GM18508 (cell line): Measurements from ENCODE around the gene CDC25C.
"Not testable (repeated sequence)": the region's sequence is repeated elsewhere in the genome, so short reads cannot be mapped to it uniquely, and the experiment has no call there.

ENCODE experiments used
- ATAC-seq: cut with Tn5 transposase; IDR thresholded peaks from one replicate; pipeline ENCODE4 v1.9.1; 2021; ENCODE audit warnings: moderate number of reproducible peaks; ENCODE audit not compliant: insufficient read depth, unreplicated experiment

Gene CDC25C

DNA sequence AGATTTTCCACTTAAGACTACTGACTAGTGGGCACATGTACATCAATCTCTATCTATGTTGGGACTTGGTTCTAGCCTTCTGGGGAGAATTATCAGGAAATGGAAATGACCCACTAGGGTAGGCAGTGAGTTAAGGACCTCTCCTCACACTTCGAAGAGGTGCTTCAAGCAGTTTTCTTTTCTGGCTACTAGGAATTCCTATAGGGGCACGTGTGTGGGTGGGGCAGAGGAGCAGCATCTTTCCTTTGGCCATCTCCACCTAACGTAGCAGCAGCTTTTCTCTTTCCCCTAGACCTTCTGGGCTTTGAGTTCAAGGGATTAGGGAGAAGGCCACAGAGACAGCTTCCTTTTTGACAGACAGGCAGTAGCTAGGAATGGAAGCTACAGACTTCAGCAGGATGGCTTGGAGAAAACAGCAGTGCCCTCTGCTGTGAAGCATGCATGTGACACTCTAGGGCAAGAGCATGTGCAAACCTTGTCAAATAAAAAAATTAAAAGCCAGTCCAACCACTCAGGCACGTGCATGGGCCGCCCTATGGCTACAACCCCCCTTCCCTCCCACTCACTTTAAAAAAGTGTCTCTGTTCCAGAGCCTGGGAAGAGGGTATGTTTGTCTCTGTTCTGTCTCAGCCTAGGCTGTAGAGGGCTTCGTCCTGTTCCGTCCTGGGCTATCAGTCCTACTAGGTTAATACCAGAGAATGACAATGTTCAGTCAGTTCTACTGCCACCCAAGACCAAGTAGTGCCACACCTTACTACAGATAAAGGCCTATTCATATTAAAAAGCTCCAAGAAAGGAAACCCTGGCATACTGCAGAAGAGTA, 48.5 kb downstream of the CDC25C start:
- no peak for ATAC-seq

DNA sequence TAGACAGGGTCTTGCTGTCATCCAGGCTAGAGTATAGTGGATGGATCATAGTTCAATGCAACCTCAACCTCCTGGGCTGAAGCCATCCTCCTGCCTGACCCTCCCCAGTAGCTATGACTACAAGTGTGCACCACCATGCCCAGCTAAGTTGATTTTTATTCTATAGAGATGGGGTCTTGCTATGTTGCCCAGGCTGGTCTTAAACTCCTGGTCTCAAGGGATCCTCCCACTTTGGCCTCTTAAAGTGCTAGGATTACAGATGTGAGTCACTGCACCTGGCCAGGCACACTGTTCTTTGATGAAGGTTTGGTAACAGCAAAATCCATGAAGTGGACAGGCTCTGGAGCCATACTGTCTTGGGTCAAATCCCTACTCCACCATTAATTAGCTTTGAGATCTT, 50.7 kb downstream of the CDC25C start:
- no peak for ATAC-seq

DNA sequence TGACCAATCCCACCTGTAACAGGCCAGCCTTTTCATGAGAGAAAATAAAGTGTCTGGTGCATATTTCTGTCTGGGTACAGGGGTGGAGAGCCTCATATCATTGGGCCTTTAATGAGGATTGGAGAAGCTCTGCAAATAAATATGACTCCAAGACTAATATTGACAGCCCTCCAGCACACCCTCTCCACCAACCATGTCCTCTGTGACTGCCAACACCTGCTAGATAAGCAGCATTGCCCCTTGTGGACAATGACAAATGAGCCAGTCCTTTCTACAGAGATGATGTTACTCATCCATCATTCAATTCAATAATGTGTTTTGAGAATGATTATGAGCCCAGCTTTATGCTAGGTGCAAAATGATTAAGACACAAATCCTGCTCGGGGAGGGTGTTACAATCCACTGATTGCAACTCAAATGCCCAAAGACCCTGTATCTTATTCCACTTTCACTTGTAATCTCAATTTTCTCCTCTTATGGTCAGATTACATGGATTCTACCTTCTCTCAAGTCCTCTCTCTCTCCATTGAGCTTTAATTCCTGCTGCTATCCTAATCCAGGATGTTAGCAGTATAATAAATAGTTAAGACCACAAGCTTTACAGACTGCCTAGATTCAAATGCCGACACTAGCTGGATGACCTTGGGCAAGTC, 55.1 kb downstream of the CDC25C start:
- ATAC-seq, result no peak

DNA sequence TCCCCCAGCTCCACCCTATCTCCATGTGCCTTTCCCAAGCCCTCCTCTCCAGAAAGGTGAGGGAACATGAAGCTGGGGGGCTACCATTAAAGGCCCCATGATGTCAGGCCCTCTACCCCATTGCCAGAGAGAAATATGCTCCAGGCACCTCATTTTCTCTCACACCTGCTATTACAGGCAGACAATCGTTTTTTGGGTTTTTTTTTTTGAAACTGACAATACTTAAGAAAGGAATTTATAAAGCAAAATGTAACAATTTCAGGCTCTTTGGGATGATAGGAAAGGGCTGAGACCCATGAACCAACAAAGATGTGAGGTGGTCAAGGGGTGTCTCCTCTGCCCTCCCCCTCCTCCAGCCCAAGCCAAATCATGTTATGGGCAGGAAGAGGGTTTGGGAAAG, 55.7 kb downstream of the CDC25C start:
- no peak for ATAC-seq

DNA sequence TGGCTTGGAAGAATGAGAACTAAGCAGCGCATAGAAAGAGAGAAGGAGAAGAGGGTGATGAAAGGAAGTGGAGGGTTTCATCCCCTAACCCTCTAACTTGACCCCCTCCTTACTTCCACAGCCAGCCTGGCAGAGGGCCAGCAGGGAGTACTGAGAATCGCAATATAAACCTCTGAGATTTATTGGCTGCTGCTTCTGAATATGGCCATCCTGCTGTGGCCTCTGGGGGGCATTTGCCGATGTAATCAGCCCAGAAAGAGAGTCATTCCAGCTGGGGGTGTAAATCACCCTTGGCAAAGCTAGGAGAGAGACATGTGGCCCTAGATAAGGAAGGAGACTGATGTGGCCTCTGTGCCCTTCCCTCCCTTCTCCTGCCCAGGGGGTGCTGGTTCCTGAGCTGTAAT, 56.2 kb downstream of the CDC25C start:
- ATAC-seq, result no peak

DNA sequence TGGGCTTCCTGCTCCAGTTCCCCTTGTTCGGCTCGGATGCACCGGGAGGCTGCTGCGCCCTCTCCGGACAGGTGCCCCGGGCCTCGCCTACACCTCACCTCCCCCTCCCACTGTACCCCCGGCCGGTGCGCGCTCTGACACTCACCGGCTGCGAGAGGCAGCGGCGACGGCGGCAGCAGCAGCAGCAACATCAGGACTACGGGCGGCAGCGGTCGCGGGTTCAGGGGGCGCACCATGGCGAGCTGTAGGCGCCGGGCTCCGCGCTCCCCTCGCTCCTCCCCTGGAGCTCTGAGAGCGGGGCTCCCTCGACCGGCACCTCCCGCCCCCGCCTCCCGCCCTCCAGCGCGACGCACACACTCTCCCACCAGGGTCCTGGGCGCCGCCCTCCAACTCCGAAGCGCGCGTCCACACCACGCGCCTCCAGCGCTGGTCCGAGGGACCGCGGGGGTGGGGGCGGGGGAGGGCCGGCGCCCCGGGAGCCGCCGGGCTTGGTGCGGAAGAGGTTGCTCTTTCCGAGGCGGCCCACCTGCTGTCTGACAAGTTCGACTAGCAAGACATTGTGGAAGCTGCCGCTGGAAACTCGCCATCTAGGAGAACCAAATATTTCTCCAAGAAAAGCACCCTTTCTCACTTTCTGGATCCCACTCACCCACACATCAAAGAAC, 57.3 kb downstream of the CDC25C start, which contains the start of gene GFRA3:
Gene GFRA3 (minus strand): TSS at position 433 of the 665 bp plus-strand sequence. CDS start 197 bp downstream, at position 236.
- ATAC-seq, result no peak

DNA sequence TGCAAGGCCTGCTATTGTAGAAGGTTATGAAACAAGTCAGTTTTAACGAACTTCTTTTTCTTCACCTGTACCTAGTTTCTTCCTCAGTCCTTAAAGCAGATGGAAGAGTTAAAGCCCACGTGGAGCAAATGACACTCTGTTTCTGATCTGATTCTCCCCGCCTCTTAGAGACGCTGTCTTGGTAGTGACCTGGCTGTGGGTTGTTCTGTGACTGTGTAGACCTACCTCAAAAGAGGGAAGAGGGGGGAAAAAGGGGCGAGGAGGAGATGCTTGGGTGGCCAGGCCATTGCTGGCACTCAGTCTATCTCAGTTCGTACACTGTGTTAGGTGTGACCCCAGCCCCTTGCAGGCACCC, 57.8 kb downstream of the CDC25C start:
- no peak for ATAC-seq

DNA sequence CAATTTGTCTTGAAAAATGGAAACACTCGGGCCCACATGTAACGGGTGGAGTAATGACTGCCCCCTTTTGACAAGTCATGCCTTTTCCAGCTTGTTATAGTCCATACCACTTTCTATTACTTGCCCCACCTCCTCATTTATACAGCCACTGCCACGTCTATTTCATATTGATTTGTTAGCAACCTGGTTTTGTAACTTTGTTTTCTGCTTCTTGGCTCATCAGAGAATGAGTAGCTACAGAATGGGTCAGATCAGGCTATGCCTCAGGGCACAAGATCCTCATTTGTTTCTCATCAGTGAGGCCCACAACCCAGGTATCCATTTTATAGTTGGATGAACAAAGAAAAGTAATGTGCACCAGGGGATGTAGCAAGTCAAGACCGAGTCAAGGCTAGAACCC, 58.9 kb downstream of the CDC25C start:
- ATAC-seq, result no peak

DNA sequence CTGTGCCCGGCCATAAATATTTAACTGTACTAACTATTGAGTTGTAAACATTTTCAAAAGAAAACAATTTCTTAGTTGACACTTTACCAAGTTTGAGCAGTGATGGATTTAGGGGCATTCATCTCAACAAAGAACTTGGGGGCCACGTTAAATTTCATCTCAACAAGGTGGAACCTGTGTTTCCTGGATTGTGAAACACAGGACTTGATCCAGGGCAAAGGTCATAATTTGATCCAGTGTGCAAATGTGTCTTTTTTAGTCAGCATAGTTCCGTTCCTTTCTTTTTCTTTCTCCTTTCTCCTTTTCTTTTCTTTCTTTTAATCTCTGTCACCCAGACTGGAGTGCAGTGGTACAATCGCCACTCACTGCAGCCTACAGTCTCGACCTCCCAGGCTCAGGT, 60.3 kb downstream of the CDC25C start:
- ATAC-seq, result no peak

DNA sequence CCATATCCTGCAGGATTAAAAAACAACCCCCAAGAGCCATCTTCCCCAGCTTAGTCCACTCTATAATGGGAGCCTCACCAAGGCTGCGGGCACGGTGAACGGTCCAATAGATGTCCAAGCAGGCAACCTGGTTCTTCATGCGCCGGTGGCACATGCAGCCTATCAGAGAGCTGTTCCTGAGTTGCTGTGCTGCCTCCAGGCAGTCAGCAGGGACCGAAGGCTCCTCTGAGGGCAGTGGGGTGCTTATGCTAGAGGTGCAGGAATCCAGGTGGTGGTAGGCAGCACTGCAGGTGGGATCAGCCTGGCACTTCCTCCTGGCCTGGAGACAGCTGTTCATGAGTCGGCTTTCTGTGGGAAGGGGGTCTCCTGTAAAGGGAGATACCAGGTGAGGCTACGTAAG, 67.4 kb downstream of the CDC25C start:
- ATAC-seq, result no peak

DNA sequence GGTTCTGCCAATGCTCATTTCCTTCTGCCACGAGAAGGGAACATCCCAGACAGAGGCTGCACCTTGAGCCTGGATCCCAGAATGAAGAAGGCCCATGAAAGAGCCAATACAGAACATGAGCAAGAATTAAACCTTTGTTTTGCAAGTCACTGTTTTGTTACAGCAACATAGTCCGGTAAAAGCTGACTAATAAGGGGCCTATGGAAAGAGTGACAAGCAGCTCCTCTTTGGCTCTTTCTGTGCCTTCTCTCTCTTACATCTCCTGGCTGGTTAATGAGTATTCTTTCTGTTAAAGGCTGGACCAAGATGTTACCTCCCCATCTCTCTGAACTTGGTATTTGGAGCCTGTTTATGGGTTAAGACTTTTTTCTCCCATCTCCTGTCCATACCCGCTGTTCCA, 68.0 kb downstream of the CDC25C start:
- no peak for ATAC-seq

DNA sequence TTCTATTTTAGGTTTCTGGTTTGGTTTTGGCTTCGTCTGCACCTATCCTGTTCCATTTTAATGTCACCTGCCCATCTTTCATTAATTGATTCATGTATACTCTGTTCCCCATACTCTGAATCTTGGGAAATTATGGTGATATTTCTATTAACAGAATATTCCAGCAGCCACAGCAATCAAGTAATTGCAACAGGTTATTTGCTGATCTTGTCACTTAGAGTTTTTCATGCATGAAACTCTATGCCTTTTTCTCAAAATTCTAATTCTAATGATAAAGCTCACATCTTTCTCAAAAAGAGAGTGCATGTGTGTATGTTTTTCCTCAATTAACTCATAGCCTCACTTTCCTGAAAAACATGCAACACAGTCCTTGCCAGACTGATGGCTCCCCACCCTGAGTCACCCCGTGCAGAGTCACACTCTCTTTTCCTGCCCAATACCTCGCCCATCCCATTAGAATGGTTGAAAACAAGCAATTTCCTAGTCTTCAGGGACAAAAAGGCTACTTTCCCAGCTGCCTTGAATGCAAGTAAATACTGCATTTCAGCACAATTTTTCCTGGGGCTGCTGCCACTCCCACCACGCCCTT, 72.8 kb downstream of the CDC25C start:
- no peak for ATAC-seq

DNA sequence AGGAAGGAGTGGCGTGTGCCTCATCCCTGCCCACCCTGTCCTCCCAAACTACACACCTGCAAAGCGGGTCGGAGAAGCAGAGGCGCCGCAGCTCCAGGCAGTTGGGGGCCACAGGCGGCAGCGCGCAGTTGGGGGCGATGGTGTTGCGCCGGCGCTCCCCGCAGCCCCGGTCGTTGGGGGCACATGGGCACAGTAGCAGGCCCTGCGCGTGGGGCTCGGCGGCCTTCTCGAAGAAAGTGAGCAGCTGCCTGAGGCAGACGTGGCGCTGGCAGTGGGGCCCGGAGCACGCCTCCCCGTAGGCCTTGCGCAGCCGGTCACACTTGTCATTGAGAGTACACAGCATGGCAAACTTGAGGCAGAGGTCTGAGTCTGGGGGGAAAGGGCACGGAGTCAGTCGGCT, 74.0 kb downstream of the CDC25C start:
- ATAC-seq, result no peak

DNA sequence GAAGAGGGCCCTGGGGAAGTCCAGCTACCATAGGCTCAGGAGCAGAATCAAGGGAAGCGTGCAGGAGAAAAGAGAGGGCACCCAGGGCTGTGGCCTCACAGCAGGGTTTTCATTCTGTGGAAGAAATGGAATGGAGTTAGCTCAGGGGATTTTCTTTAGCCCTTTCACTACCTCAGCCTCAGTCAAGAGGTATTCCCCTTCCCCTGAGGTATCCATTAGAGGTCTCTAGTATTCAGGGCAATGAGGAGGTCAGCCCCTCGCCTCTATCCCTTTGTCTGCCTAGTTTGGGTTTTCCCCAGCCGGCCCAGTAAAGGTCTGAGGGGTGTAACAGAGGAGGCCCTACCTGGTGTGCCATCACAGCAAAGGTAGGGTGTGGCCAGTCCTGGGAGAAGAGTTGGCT, 78.7 kb downstream of the CDC25C start:
- no peak for ATAC-seq

DNA sequence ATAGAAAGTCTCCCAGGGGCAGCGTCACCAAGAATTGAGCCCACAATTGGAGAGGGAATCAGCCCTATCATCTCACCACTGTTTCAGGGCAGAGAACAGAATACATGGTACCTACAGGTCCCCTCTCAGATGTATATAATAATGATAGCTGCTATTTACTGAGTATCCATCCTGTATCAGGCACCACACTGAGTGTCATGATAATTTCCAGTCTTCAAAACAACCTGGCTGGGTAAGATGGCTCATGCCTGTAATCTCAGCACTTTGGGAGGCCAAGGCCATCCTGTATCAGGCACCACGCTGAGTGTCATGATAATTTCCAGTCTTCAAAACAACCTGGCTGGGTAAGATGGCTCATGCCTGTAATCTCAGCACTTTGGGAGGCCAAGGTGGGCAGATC, 83.8 kb downstream of the CDC25C start:
- not testable (repeated sequence) for ATAC-seq

DNA sequence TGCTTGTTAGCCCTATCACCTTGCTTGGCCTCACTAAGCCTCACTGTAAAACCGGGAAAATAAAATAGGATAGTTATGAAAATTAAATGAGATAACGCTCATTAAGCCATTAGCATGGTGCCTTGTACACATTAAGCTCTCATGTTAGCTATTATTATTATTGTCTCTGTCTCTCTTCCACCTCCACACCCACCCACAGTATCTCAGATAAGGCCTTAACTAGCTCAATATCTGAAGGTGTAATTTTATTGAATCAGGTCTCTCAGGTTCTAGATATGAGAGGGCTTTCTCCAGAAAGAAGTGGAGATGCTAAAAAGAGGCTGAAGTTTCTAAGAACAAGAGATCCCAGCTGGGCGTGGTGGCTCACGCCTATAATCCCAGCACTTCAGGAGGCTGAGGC, 84.8 kb downstream of the CDC25C start:
- ATAC-seq, result no peak

DNA sequence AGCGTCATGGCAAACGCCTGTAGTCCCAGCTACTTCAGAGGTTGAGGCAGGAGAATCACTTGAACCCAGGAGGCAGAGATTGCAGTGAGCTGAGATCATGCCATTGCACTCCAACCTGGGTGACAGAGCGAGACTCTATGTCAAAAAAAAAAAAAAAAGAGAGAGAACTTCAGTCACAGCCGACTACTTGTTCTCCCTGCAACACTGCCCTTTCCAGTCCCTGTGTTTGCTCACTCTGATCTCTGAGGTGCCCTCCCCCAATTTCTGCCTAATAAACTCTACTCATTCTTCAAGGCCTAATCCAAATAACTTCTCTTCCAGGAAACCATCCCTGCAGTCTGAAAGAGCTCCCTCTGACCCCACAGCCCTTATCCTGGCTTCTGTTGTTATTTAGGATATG, 85.3 kb downstream of the CDC25C start:
- ATAC-seq, result no peak

DNA sequence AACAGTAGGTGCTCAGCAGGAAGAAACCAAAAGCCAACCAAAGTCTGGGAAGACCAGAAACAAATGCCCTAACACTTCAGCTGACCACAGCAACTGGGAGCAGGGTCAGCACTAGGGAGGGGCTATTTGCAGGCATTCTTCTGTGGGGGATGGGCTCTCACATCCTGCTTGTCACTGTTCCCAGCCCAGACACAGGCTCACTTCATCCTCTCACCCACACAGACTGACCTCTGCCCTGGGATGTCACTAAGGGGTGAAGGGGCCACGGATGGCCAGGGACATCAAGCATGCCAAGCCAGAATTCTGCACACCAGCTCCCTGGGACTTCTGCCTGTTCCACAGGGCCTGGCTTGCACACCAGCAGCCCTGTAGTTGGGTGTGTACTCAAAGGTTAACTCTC, 85.9 kb downstream of the CDC25C start:
- no peak for ATAC-seq

DNA sequence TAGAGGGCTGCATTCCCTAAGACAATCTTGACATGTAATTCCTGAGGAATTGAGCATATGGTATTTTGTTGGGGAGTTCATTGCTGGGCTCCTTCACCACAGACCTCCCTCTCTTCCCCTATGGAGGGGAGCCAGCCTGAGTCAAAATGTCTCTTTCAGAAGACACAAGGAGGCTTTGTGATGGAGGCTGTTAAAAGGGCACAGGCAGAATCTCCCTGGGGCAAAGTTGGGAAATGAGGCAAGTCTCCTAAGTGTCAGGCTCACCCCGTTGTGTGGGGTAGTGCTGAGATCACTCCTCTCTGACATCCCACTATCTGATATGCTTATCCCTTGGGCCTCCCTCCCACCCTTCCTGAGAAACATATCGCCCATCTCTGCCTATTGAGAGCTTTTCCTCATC, 87.8 kb downstream of the CDC25C start:
- ATAC-seq, result no peak

DNA sequence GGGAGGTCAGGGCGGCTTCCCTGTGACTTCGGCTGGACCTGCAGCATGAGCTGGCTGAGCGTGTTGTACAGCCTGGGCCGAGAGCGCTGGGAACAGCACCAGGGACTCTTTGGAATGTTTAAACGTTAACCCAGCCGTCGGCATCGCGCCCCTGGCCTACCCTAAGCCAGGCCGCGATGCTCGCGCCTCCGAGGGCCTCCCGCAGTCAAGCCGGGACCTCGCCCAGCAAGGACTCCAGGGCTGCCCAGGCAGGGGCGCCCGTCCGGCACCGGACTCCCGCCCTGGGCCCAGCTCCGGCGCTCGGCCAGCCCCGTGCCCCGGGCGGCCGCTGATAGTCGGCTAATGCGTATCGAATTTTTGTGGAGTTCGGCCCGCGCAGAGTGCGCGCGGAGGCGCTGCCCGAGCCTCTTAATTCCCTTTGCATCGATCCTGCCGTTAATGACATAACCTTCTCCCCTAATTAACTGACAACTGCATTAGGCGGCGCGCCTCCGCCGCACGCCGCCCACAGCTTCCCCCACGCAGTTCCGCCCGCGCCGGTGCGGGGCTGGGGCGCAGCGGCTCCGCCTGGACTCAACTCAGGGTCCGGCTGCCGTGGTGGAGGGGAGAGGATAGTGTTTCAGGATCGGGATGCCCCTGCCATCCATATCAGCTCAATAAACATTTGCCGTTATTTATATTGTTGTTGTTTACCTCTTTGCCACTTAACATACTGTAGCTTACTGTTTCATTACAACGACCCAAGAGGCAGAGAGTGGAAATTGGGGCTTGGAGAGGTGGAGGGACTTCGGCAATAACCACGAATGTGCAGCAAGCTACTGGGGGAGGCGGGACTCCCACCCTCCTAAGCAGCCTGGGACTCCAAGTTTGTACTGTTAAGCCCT, 89.7 kb downstream of the CDC25C start:
- no peak for ATAC-seq
